Lower leg skin (tissue), 3 donors: ENCODE measurements around the gene TC2N.

Experiments
- POLR2A ChIP-seq, 2 donors: fragments of 450-650 bp; IDR thresholded peaks; one replicate each; pipeline ENCODE4 v1.6.1; 2016 to 2017; ENCODE audit warnings: antibody characterized with exemption in 2 of 2, mild to moderate bottlenecking in 1 of 2, moderate library complexity in 1 of 2
- TF ChIP-seq, protein P1 (sequence below), 3 donors: fragments of 450-650 bp; IDR thresholded peaks; one replicate each; pipeline ENCODE4 v1.5.1; 2016; ENCODE audit warnings: antibody characterized with exemption in 3 of 3, mild to moderate bottlenecking in 3 of 3, moderate library complexity in 2 of 3

DNA sequence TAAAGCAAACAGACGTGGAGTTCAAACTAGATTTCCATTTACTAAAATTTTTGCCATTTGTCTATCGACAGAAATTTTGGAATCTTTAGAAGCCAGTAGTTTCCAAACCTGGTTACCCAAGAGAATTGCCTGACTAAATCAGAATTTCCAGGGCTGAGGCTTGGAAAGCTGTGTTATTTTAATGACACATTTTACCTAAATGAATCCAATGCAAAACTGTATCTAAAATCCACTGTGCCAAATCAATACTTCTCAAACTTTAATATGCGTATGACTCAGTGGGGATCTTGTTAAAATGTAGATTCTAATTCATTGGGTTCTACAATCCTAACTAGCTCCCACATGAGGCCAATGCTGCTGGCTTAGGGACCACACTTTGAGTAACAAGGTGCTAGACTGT lies 35.0 kb upstream of the TC2N start:
- TF ChIP-seq, protein P1, sequence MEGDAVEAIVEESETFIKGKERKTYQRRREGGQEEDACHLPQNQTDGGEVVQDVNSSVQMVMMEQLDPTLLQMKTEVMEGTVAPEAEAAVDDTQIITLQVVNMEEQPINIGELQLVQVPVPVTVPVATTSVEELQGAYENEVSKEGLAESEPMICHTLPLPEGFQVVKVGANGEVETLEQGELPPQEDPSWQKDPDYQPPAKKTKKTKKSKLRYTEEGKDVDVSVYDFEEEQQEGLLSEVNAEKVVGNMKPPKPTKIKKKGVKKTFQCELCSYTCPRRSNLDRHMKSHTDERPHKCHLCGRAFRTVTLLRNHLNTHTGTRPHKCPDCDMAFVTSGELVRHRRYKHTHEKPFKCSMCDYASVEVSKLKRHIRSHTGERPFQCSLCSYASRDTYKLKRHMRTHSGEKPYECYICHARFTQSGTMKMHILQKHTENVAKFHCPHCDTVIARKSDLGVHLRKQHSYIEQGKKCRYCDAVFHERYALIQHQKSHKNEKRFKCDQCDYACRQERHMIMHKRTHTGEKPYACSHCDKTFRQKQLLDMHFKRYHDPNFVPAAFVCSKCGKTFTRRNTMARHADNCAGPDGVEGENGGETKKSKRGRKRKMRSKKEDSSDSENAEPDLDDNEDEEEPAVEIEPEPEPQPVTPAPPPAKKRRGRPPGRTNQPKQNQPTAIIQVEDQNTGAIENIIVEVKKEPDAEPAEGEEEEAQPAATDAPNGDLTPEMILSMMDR (IDR thresholded peaks at IDR 0.05) = no peak
- TF ChIP-seq POLR2A (IDR thresholded peaks at IDR 0.05) = no peak
